ENCODE data around the gene SMYD1. TPM values are rescaled to one million over a fixed set of nuclear protein-coding genes. Genes with fewer than 3 reads are reported as not detected.

Gene SMYD1
- total and polyA plus RNA-seq, 10 of the 15 experiments (the other 5 are each of a cell fraction or from before 2014, with no cell fraction given) = 0.09 TPM; not detected in 9

GRCh38 chr2:88019985-88020384 is 47.6 kb upstream of the SMYD1 start (continued):
- TF ChIP-seq CEBPZ (IDR thresholded peaks at IDR 0.05; ENCODE audit: low read depth, low read length) (no peak), SMARCA5 (IDR thresholded peaks at IDR 0.05) (no peak), CEBPB (IDR thresholded peaks at IDR 0.05; ENCODE audit: borderline replicate concordance in 1 of 2, low read depth in 2 of 2, low read length in 2 of 2) (no peak), NKRF (conservative IDR thresholded peaks at IDR 0.05) (no peak), ZBTB4 (CRISPR knock-in tag; IDR thresholded peaks at IDR 0.05) (no peak), EED (IDR thresholded peaks at IDR 0.05; ENCODE audit: low read depth) (no peak), ZBTB33 (IDR thresholded peaks at IDR 0.05) (no peak), E2F8 (IDR thresholded peaks at IDR 0.05; ENCODE audit: low read depth, partially characterized antibody) (no peak), RAD21 (IDR thresholded peaks at IDR 0.05; ENCODE audit: insufficient read depth, low read depth, low read length) (no peak), NBN (IDR thresholded peaks at IDR 0.05) (no peak), IRF5 (IDR thresholded peaks at IDR 0.05; ENCODE audit: borderline replicate concordance) (no peak), BCL11A (IDR thresholded peaks at IDR 0.05; ENCODE audit: low read depth, low read length) (no peak)

All from GM12878 (cell line).